H9 (cell line): ENCODE data around the gene ALDH1A1. TPM values are rescaled to one million over a fixed set of nuclear protein-coding genes. Genes with fewer than 3 reads are reported as not detected.

Experiments used
- DNase-seq: peaks from one replicate; pipeline ENCODE4 v3.0.0-alpha.2; 2017
- H2AFZ ChIP-seq: one replicate; pipeline ENCODE4 v1.6.1; 2013; ENCODE audit warnings: mild to moderate bottlenecking, low read length, control low read depth, moderate library complexity
- H2AK5ac ChIP-seq: 2 replicates; pipeline ENCODE4 v1.6.1; 2013; ENCODE audit warnings: low read length, control low read depth, mixed read lengths; ENCODE audit not compliant: insufficient read length
- H2BK120ac ChIP-seq: one replicate; pipeline ENCODE4 v1.6.1; 2013; ENCODE audit warnings: low read depth, mild to moderate bottlenecking, low read length, control low read depth, inconsistent platforms; ENCODE audit not compliant: poor library complexity, severe bottlenecking
- H2BK12ac ChIP-seq: 2 replicates; pipeline ENCODE4 v1.6.1; 2013; ENCODE audit warnings: low read length, control low read depth, mixed read lengths, low read depth; ENCODE audit not compliant: insufficient read length
- H2BK15ac ChIP-seq: 2 replicates; pipeline ENCODE4 v1.6.1; 2013; ENCODE audit warnings: low read depth, low read length, control low read depth
- H2BK20ac ChIP-seq: one replicate; pipeline ENCODE4 v1.6.1; 2013; ENCODE audit warnings: low read depth, mild to moderate bottlenecking, low read length, control low read depth, inconsistent platforms; ENCODE audit not compliant: poor library complexity, severe bottlenecking
- H2BK5ac ChIP-seq: 2 replicates; pipeline ENCODE4 v1.6.1; 2013; ENCODE audit warnings: low read length, control low read depth, mixed read lengths; ENCODE audit not compliant: insufficient read length
- H3K14ac ChIP-seq: 2 replicates; pipeline ENCODE4 v1.6.1; 2013; ENCODE audit warnings: low read length, control low read depth; ENCODE audit not compliant: insufficient read depth
- H3K18ac ChIP-seq: 2 replicates; pipeline ENCODE4 v1.6.1; 2013; ENCODE audit warnings: low read depth, mild to moderate bottlenecking, mixed read lengths, low read length, control low read depth; ENCODE audit not compliant: insufficient read length
- H3K23ac ChIP-seq: 2 replicates; pipeline ENCODE4 v1.6.1; 2013; ENCODE audit warnings: low read length, control low read depth, mixed read lengths, low read depth; ENCODE audit not compliant: insufficient read length
- H3K23me2 ChIP-seq: 2 replicates; pipeline ENCODE4 v1.6.1; 2013; ENCODE audit warnings: low read depth, mild to moderate bottlenecking, mixed read lengths, low read length, control low read depth; ENCODE audit not compliant: insufficient read length, poor library complexity, severe bottlenecking
- H3K27ac ChIP-seq: 2 replicates; pipeline ENCODE4 v1.5.1; 2013; ENCODE audit warnings: low read length, control low read depth, mixed read lengths, low read depth; ENCODE audit not compliant: insufficient read length
- H3K27me3 ChIP-seq: 2 replicates; pipeline ENCODE4 v1.6.1; 2013; ENCODE audit warnings: low read length, control low read depth, inconsistent platforms; ENCODE audit not compliant: insufficient read depth
- H3K4ac ChIP-seq: 2 replicates; pipeline ENCODE4 v1.6.1; 2013; ENCODE audit warnings: low read depth, mild to moderate bottlenecking, control low read depth, inconsistent platforms, low read length, moderate library complexity
- H3K4me1 ChIP-seq: 2 replicates; pipeline ENCODE4 v1.6.1; 2013; ENCODE audit warnings: low read length, control low read depth, inconsistent platforms; ENCODE audit not compliant: insufficient read depth
- H3K4me2 ChIP-seq: 2 replicates; pipeline ENCODE4 v1.6.1; 2013; ENCODE audit warnings: low read length, control low read depth, mixed read lengths; ENCODE audit not compliant: insufficient read length, insufficient read depth
- H3K56ac ChIP-seq: 2 replicates; pipeline ENCODE4 v1.6.1; 2013; ENCODE audit warnings: low read depth, mild to moderate bottlenecking, mixed read lengths, low read length, control low read depth; ENCODE audit not compliant: insufficient read length
- H3K79me1 ChIP-seq: 2 replicates; pipeline ENCODE4 v1.6.1; 2013; ENCODE audit warnings: low read depth, mild to moderate bottlenecking, moderate library complexity, low read length, control low read depth, inconsistent platforms; ENCODE audit not compliant: insufficient read depth, poor library complexity, severe bottlenecking
- H3K79me2 ChIP-seq: 2 replicates; pipeline ENCODE4 v1.6.1; 2013; ENCODE audit warnings: low read length, control low read depth, inconsistent platforms; ENCODE audit not compliant: insufficient read depth
- H3K9ac ChIP-seq: 2 replicates; pipeline ENCODE4 v1.6.1; 2013; ENCODE audit warnings: low read length, control low read depth, mixed read lengths; ENCODE audit not compliant: insufficient read length; ENCODE audit errors: extremely low read depth
- H3K9me3 ChIP-seq: one replicate; pipeline ENCODE4 v1.6.1; 2013; ENCODE audit warnings: low read depth, low read length, inconsistent platforms; ENCODE audit not compliant: control insufficient read depth
- H3T11ph ChIP-seq: one replicate; pipeline ENCODE4 v1.6.1; 2013; ENCODE audit warnings: mild to moderate bottlenecking, low read length, control low read depth, inconsistent platforms
- H4K20me1 ChIP-seq: one replicate; pipeline ENCODE4 v1.6.1; 2013; ENCODE audit not compliant: control insufficient read depth, insufficient read length, insufficient read depth
- H4K5ac ChIP-seq: 2 replicates; pipeline ENCODE4 v1.6.1; 2013; ENCODE audit warnings: low read depth, mild to moderate bottlenecking, mixed read lengths, low read length, control low read depth; ENCODE audit not compliant: insufficient read length
- H4K8ac ChIP-seq: replicated peaks from 2 replicates; pipeline ENCODE4 v1.6.1; 2013; ENCODE audit warnings: low read length, control low read depth, mixed read lengths, low read depth; ENCODE audit not compliant: insufficient read length
- H4K91ac ChIP-seq: 2 replicates; pipeline ENCODE4 v1.6.1; 2013; ENCODE audit warnings: low read depth, mild to moderate bottlenecking, moderate library complexity, mixed read lengths, low read length, control low read depth; ENCODE audit not compliant: insufficient read length
- H3K27ac Mint-ChIP-seq, 3 experiments: 2 replicates in 2 of 3; 3 replicates in 1 of 3; pipeline ENCODE4 v1.8.0; 2020 to 2021; ENCODE audit warnings: mixed read lengths in 3 of 3, mild to moderate bottlenecking in 1 of 3, moderate library complexity in 1 of 3
- H3K27me3 Mint-ChIP-seq: 2 replicates; pipeline ENCODE4 v1.8.0; 2021; ENCODE audit warnings: low read depth, mild to moderate bottlenecking, moderate library complexity, mixed read lengths
- H3K36me3 Mint-ChIP-seq, 3 experiments: 2 replicates in 2 of 3; 3 replicates in 1 of 3; pipeline ENCODE4 v1.8.0; 2020 to 2021; ENCODE audit warnings: low read depth in 3 of 3, mixed read lengths in 3 of 3; ENCODE audit not compliant: insufficient read depth in 1 of 3
- H3K4me1 Mint-ChIP-seq, 2 experiments: 2 replicates each; pipeline ENCODE4 v1.8.0; 2020; ENCODE audit warnings: mixed read lengths in 2 of 2
- H3K4me3 Mint-ChIP-seq, 2 experiments: 2 replicates in 1 of 2; 3 replicates in 1 of 2; pipeline ENCODE4 v1.8.0; 2020 to 2021; ENCODE audit warnings: mild to moderate bottlenecking in 2 of 2, mixed read lengths in 2 of 2, moderate library complexity in 1 of 2
- H3K9me3 Mint-ChIP-seq, 2 experiments: 2 replicates in 1 of 2; 3 replicates in 1 of 2; pipeline ENCODE4 v1.8.0; 2020; ENCODE audit warnings: mild to moderate bottlenecking in 2 of 2, mixed read lengths in 2 of 2, moderate library complexity in 1 of 2
- CTCF ChIP-seq: fragments of 200-600 bp; sonication (generic); conservative IDR thresholded peaks from 3 replicates; pipeline ENCODE4 v1.8.0; 2021; ENCODE audit warnings: antibody characterized with exemption, mild to moderate bottlenecking
- WGBS: extraction: QIAGEN DNeasy Blood & Tissue Kit; methylation state at CpG from one replicate; pipeline ENCODE4 v1.1.7; 2013; ENCODE audit warnings: missing lambda C conversion rate, low lambda C conversion rate, mixed read lengths; ENCODE audit not compliant: insufficient read length; ENCODE audit errors: extremely low coverage; 5-methylcytosine and 5-hydroxymethylcytosine counted together
- total RNA-seq: library from RNA; stranded (reverse); gene quantifications from 2 replicates; pipeline ENCODE4 v1.2.1, GENCODE V29; 2021

ALDH1A1 gene
- total RNA-seq, 1 experiment from 2014 or later: 1.1 TPM

GRCh38 chr9:72893437-72893836 lies 59.4 kb downstream of the ALDH1A1 start:
- no peak overlapping the region for H2AK5ac ChIP-seq
- no peak overlapping the region for H2BK120ac ChIP-seq
- H3K23ac ChIP-seq: no peak overlapping the region
- H2BK20ac ChIP-seq: no peak overlapping the region
- no peaks in the 10 kb centered on the region for H3K79me1 ChIP-seq
- H3K23me2 ChIP-seq: no peaks in the 10 kb centered on the region
- H3K9me3 ChIP-seq: no peaks in the 10 kb centered on the region
- no peak overlapping the region for H3K27ac ChIP-seq
- no peak overlapping the region for H2BK15ac ChIP-seq
- H3K9me3 Mint-ChIP-seq: no peaks in the 10 kb centered on the region
- no peak overlapping the region for H3K14ac ChIP-seq
- no peak overlapping the region for H3K56ac ChIP-seq
- no peaks in the 10 kb centered on the region for H4K20me1 ChIP-seq
- no peak overlapping the region for H3K9ac ChIP-seq
- no peak overlapping the region for H4K5ac ChIP-seq
- H4K91ac ChIP-seq: no peak overlapping the region
- no peak overlapping the region for H2BK12ac ChIP-seq
- no peaks in the 10 kb centered on the region; the same call in 1 of the 2 replicates for H3K27me3 Mint-ChIP-seq
- no peak overlapping the region for H3K4me3 Mint-ChIP-seq
- no peak overlapping the region for H3K4ac ChIP-seq
- no peak overlapping the region for H3K18ac ChIP-seq
- TF ChIP-seq CTCF: no peak
- no CpG with 5 or more reads among the region's 1 CpG for WGBS
- no peaks in the 10 kb centered on the region for H3K4me1 Mint-ChIP-seq
- no peaks in the 10 kb centered on the region for H3K36me3 Mint-ChIP-seq
- no peak for DNase-seq
- H3K27me3 ChIP-seq: no peaks in the 10 kb centered on the region
- H3K79me2 ChIP-seq: no peaks in the 10 kb centered on the region
- H3K27ac Mint-ChIP-seq: no peak overlapping the region
- no peak overlapping the region for H3T11ph ChIP-seq
- H2AFZ ChIP-seq: no peak overlapping the region
- no peak overlapping the region for H4K8ac ChIP-seq
- H2BK5ac ChIP-seq: no peak overlapping the region
- no peak overlapping the region for H3K4me2 ChIP-seq
- no peaks in the 10 kb centered on the region for H3K4me1 ChIP-seq
